Measurements from ENCODE around the gene LTC4S. TPM values are rescaled to one million over a fixed set of nuclear protein-coding genes. Genes with fewer than 3 reads are reported as not detected.
"Not testable (repeated sequence)": the region's sequence is repeated elsewhere in the genome, so short reads cannot be mapped to it uniquely, and the experiment has no call there.

Gene LTC4S
- total and polyA plus RNA-seq, 12 donors, result 5.4 to 20.0 (median 8.8) TPM

DNA sequence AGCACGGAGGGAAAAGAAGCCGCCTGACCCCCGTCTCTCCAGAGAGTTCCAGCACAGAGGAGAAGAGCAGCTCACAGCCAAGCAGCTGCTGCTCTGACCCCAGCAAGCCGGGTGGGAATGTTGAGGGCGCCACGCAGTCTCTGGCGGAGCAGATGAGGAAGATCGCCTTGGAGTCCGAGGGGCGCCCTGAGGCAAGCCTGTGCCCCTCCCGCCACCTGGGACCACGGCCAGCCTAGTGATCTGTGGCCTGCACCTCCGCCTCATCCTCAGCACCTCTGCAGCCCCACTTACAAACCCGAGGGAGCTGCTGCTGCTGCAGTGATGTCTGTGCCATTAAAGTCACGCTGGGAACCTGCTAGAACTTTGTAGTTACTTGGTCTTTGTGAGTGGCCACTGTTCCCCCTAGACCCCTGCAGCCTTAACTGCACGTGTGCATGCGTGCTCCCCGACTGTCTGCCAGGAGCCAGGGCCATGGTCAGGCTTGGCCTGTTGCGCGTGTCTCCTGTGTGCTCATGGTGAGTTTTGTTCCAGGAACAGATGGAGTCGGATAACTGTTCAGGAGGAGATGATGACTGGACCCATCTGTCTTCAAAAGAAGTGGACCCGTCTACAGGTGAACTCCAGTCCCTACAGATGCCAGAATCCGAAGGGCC lies 39.4 kb downstream of the LTC4S start:
- Histone ChIP-seq H3K27me3 (no peaks in the 10 kb centered on the region), H3K4me3 (no peak overlapping the region), H3K27ac (no peak overlapping the region), H3K4me1 (peaks cover 0 to 44% (median 16%) of the 10 kb centered on the region in 9 donors), H3K9me3 (no peaks in the 10 kb centered on the region), H3K36me3 (peaks cover 12 to 97% (median 82%) of the 10 kb centered on the region in 9 donors)
- DNase-seq (no peak), ATAC-seq (peak in 1 of 8 donors; percentile 3)
- TF ChIP-seq, protein P1, sequence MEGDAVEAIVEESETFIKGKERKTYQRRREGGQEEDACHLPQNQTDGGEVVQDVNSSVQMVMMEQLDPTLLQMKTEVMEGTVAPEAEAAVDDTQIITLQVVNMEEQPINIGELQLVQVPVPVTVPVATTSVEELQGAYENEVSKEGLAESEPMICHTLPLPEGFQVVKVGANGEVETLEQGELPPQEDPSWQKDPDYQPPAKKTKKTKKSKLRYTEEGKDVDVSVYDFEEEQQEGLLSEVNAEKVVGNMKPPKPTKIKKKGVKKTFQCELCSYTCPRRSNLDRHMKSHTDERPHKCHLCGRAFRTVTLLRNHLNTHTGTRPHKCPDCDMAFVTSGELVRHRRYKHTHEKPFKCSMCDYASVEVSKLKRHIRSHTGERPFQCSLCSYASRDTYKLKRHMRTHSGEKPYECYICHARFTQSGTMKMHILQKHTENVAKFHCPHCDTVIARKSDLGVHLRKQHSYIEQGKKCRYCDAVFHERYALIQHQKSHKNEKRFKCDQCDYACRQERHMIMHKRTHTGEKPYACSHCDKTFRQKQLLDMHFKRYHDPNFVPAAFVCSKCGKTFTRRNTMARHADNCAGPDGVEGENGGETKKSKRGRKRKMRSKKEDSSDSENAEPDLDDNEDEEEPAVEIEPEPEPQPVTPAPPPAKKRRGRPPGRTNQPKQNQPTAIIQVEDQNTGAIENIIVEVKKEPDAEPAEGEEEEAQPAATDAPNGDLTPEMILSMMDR (IDR thresholded peaks at IDR 0.05), result no peak
- intact Hi-C loops (cut with DNase I), result no loop called here
- 88% methylated on average over 23 of the region's 23 CpGs for WGBS, 2 donors

DNA sequence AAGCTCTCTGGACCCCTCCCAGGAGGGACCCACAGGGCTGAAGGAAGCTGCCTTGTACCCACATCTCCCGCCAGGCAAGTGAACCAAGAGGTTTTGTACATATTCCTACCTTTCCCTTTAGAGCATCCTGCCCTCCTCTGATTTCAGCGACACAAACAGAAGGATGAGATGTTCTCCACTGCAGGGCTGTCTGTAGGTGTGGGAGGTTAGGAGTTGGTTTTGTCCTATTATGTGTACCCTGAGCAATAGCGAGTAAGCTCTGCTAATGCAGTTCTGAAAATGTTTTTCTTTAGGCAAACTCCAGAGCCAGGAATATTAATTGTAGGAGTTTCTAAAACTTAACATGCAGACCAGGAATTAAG lies 39.9 kb downstream of the LTC4S start:
- TF ChIP-seq, protein P1 (IDR thresholded peaks at IDR 0.05), result no peak
- no peak overlapping the region for H3K27ac ChIP-seq
- no peak for ATAC-seq

DNA sequence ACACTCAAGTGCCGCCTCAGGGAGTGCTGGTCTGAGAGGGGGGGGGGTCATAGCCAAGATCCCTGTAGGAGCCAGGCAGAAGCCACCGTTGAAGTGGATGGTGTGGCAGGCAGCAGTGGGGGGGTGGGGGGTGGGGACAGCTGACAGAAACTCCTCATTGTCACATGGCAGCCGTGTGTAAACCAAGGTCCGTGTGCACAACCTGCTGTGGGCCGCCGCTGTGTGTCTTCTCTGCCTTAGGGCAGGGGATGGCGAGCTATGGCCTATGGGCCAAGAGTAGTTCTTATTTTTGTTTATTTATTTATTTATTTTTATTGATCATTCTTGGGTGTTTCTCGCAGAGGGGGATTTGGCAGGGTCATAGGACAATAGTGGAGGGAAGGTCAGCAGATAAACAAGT lies 40.3 kb downstream of the LTC4S start:
- Histone ChIP-seq H3K27ac (no peak overlapping the region), H3K36me3 (peaks cover 12 to 96% (median 79%) of the 10 kb centered on the region in 9 donors), H3K9me3 (no peaks in the 10 kb centered on the region), H3K4me3 (no peak overlapping the region), H3K27me3 (no peaks in the 10 kb centered on the region), H3K4me1 (peaks cover 0 to 36% (median 11%) of the 10 kb centered on the region in 9 donors)
- intact Hi-C loops (cut with DNase I), result no loop called here
- DNase-seq (no peak), ATAC-seq (no peak)
- TF ChIP-seq, protein P1 (IDR thresholded peaks at IDR 0.05), result no peak
- 81 to 83% methylated on average over 8 of the region's 8 CpGs for WGBS, 2 donors

More for the DNA sequence above, 39.9 kb downstream of the LTC4S start:
- 98% methylated on average over 3 of the region's 3 CpGs for WGBS, 2 donors
- H3K9me3 ChIP-seq, result no peaks in the 10 kb centered on the region
- intact Hi-C loops (cut with DNase I), result no loop called here
- H3K36me3 ChIP-seq, result peaks cover 12 to 97% (median 82%) of the 10 kb centered on the region in 9 donors
- peaks cover 0 to 40% (median 15%) of the 10 kb centered on the region in 9 donors for H3K4me1 ChIP-seq
- H3K4me3 ChIP-seq, result no peak overlapping the region
- DNase-seq, result no peak
- H3K27me3 ChIP-seq, result no peaks in the 10 kb centered on the region

DNA sequence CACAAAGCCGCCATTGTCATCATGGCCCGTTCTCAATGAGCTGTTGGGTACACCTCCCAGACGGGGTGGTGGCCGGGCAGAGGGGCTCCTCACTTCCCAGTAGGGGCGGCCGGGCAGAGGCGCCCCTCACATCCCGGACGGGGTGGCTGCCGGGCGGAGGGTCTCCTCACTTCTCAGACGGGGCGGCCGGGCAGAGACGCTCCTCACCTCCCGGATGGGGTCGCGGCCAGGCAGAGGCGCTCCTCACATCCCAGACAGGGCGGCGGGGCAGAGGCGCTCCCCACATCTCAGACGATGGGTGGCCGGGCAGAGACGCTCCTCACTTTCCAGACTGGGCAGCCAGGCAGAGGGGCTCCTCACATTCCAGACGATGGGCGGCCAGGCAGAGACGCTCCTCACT lies 41.1 kb downstream of the LTC4S start:
- Histone ChIP-seq H3K36me3 (peaks cover 12 to 96% (median 72%) of the 10 kb centered on the region in 9 donors), H3K4me1 (peaks cover 0 to 40% (median 8%) of the 10 kb centered on the region in 9 donors)
- H3K9me3 ChIP-seq; DNase-seq; ATAC-seq; H3K27me3 ChIP-seq; intact Hi-C loops (cut with DNase I); H3K4me3 ChIP-seq; H3K27ac ChIP-seq: not testable (repeated sequence)
- WGBS, 2 donors, result 89 to 95% methylated on average over 16 to 20 of the region's 28 CpGs

Data from heart right ventricle (tissue), 16 donors.